Measurements from ENCODE around the gene PHF10.
"Not testable (repeated sequence)": the region's sequence is repeated elsewhere in the genome, so short reads cannot be mapped to it uniquely, and the experiment has no call there.

The PHF10 gene

DNA sequence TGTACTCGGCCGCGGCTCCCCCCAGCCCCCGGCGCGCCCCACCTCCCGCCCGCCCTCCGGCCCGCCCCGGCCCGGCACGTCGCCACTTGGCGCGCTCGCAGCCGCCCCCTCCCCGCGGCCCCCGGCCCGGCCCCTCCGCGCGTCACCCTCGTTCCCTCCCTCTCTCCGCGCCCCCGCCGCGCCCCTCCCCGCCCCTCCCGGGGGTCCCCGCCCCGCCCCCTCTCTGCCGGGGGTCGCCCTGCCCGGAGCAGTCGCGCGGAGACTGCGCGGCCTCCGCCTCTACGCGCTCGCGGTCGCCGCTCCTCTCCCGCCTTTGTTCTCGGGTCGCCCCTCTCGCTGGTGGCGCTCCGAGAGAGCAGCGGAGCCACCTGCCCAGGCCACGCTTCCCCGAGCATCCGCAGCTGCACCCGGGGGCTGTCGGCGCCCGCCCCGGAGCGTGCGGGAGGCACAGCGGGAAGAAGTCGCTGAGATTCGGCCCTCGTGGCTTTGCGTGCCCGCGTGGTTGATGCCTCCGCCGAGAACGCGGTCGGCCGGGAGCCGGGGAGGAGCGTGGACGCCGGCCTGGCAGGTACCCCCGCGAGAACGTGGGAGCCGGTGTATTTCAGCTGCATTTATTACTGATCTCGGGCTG is at the start of gene PHF10:
Gene PHF10 (minus strand): TSS at position 7 of the 631 bp plus-strand sequence. CDS start 569 bp downstream, outside the sequence.
- peak; percentile 70 for DNase-seq (ENCODE audit: low read depth)

DNA sequence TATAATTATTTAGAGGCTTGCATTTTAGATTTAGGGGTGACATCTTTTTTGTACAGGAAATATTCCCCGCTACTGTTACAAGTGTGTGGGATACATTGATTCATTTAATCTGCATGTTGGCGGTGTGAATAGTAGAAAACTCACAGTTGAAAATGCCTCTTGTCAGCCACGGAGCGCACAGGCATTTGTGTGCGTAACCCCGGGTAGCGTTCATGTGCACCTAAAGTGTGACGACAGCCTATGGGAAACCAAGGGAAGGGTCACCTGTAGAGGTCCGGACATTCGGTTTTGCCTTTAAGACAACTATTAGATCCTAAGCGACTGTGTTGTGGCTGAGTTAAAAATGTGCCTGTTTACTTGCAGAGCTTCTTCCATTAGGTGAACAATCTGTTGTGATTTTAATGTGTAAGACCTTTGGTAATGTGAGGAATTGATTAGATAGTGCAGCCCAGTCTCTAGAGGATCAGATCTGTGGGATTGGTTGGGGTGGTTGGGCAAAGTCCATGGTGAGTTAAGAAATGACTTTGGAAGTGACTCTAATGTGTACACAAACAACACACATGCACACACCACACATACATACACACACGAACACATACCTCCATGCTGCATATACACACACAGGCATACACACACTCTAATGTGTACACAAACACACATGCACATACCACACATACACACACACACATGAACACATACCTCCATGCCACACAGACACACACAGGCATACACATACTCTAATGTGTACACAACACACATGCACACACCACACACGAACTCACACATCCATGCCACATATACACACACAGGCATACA is 42.8 kb upstream of the PHF10 start:
- no peak for DNase-seq (ENCODE audit: low read depth)

DNA sequence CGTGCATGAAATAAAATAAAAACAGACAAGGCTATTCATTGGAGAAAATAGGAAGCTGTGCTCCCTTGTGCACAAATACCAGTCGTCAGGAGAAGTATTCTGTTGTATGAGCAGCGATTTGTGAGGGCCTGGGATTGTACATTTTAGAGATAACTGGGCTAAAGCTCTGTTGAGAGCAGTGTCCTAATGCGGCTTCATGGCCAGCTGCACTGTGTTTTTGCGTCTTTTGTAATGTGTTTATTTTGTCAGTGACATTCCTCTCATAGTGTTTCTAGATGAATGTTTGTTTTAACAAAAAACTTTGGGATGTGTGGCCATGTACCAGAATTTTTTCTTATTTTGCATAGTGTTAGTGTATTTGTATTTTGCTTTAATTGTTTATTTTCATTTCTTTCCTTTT is 41.9 kb upstream of the PHF10 start:
- DNase-seq (ENCODE audit: low read depth) = no peak

DNA sequence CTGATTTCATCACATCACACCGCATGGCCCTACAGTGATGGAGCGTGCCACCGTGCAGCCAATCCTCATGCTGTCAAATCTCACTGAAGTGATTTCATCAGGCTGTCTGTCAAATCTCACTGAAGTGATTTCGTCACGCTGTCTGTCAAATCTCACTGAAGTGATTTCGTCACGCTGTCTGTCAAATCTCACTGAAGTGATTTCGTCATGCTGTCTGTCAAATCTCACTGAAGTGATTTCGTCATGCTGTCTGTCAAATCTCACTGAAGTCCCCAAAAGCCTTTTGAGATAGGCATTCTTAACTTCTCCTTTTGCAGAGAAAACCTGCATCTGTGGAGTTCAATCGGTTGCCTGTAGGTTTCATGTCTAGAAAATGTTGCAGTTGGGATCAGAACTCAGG is 41.5 kb upstream of the PHF10 start:
- DNase-seq (ENCODE audit: low read depth) = not testable (repeated sequence)

DNA sequence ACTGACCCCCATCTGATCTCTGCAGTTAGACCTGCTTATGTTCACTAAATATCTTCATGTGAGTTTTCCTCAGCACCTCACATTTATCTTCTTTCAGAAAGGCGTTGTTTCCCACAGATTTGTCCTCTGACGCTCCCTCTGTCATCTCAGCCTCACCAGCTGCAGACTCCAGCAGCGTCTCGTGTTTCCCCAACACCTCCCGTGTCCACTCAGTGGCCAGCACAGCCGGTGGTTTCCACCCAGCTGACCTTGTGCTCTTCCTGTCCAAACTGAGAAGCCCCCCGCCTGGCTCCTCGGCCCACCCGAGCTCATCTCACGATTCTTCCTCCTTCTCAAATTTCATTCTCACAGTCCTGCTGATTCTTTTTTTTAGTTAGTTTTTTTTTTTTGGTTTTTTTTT is 39.6 kb upstream of the PHF10 start:
- no peak for DNase-seq (ENCODE audit: low read depth)

DNA sequence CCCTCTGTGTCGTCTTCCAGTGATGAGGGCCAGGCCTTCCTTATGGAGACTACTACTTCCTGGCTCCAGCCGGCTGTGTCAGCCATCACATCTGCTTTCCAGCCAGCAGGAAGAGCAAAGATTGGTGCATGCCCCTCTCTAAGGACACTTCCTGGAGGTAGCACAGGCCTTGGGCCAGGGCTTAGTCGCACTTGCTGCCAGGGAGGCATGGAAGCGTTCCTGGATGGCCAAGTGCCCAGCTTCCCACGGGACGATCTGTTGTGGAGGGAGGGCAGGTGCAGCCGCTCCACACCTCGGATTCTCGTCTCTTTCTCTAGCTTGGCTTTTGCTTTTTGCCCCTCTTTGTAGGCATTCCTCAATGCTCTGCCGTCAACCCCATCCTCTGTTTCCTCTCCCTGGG is 39.0 kb upstream of the PHF10 start:
- no peak for DNase-seq (ENCODE audit: low read depth)

DNA sequence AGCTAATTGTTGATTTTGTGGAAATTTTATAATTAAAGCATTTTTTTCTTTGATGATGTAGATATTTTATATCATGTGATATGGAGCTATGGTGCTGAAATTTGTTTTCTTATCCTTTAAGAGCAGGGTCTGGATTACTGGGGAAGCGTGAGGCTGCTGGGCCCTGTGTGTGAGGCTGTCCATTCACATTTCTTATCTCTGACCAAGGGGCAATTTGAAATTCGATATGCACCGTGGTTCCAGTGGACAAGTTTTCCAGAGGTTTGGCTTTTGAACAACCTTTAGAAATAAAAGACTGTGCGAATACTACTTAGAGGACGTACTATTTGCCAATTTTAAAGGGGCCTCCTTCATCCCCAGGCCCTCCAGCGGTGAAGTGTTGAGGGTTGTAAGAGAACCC is 30.9 kb upstream of the PHF10 start:
- DNase-seq (ENCODE audit: low read depth) = no peak

DNA sequence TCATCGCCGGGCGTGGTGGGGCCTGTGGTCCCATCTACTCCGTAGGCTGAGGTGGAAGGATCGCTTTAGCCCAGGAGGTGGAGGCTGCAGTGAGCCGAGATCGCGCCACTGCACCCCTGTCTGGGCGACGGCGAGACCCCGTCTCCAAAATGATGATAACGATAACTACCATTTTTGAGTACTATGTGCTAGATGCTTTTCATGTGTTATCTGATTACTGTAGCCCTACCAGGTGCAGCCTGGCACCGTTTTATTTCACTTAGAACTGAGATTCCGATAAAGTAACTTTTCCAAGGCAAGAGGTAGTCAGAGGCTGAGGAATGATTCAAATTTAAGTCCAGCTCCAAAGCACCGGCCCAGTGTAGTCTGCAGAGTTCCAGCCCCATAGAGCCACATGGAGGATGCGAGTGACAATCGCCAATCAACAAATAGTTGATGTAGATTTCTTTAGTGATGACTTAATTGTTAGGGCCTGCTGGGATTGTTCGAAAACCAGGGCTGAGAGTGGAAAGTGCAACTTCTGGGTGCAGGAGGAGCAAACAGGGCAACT is 27.8 kb upstream of the PHF10 start:
- no peak for DNase-seq (ENCODE audit: low read depth)

DNA sequence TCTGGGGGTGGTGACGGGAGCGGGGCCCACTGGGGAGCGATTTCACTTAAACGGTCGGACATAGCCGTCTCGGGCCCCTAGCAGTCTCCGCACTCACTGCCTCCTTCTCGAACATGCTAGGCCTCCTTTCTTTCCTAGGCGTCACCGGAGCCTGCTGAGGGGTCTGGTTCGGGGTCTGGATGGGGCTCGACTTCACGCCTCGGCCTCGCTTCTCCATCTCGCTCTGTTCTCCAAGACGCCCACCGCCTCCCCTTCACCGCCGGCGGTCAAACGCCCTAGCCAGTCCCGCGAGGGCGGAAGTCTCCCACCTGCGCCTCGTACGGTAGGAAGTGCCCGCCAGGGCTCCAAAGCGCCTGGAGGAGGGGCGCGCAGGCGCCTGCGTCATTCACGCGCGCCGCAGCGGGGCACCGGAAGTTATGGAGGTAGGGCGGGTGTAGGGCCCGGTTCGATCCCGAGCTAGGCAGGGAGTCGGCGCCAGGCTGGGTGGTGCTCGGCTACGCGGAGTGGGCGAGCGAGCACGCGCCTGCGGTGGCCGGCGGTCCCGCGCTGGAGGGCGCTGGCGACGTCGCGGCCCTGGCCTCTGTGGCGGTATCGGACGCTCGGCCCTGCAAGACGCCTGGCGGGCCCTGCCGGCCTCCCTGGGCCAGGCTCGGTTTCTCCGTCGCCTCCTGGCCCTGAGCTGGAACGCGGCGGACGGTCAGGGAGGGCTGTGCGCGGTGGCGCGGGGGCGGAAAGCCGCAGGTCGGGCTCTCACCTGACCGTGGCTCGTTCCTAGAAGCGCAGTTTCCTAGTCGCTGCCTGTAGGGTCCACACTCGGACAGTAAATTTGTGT is 27.2 kb upstream of the PHF10 start, which contains the start of the genes DYNLT2 and ERMARD:
Gene DYNLT2 (minus strand): TSS at position 331 of the 832 bp plus-strand sequence. CDS start 114 bp downstream, at position 217.
Gene ERMARD (plus strand): TSS at position 381 of the 832 bp plus-strand sequence. CDS start 36 bp downstream, at position 417.
- peak; percentile 94 for DNase-seq (ENCODE audit: low read depth)

DNA sequence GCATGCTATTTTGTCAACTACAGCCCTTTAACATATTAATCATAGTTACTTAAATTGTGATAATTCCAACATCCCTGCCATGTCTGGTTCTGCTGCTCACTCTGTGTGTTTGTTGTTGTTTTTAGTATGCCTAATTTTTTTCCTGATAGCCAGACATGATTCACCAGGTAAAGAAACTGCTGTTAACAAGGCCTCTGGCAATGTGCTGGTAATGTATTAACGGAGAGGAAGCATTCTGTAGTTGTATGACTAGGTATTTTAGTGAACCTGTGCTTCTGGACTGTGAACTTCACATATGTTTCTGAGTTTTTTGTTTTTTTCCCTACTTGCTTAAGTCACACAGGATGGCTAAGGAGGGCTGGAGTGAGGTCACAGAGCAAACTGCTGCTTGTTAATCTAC is 22.3 kb upstream of the PHF10 start:
- DNase-seq (ENCODE audit: low read depth) = no peak

DNA sequence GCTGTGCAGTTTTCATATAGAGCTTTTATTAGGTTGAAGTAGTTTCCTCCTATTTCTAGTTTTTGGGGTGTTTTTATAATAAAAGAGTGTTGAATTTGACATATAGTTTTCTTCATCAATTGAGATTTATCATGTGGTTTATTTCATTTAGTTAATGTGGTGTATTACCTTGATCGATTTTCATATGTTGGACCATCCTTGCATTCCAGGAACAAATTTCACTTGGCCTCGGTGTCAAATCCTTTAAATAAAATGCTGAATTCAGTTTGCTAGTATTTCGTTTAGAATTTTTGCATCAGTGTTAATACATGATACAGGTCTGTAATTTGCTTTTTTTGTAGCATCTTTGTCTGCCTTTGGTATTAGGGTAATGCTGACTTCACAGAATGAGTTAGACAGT is 21.1 kb upstream of the PHF10 start:
- no peak for DNase-seq (ENCODE audit: low read depth)

DNA sequence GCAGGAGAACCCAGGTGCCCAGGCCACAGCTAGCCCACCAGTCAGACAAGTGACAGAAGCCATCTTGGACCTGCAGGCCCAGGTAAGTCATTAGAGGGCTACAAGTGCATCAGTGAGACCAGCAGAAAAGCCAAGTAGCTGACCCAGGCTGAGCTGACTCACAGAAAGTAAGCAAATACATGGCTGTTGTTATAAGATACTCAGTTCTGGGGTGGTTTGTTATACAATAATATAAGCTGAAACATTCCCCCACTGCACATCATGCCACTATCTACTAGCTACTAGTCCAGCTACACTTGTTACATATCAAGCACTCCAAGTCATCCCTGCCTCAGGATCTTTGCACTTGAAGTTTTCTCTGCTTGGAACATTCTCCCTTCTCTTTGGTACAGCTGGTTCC is 17.0 kb upstream of the PHF10 start:
- DNase-seq (ENCODE audit: low read depth) = no peak

DNA sequence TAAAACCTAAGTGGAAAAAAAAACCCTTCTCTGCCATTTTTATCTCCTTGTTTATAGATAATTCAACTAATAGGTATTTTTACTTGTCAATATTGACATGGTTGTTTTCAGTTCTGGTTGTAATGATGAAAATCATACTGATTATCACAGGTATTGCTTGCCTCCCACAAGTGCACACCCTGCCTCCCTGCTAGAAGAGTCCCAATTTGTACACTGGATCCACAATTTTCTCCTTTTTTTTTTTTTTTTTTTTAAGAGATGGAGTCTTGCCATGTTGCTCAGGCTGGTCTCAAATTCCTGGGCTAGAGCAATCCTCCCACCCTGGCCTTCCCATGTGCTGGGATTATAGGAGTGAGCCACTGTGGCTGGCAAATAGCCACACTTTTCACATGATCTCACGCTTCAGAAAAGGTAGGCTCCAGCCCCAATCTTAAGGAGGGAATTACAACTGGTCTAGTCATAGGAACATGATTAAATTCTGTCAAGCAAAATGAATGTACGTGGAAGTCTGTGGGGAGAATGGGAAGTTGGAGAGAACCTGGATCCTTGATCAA is 14.8 kb upstream of the PHF10 start:
- no peak for DNase-seq (ENCODE audit: low read depth)

DNA sequence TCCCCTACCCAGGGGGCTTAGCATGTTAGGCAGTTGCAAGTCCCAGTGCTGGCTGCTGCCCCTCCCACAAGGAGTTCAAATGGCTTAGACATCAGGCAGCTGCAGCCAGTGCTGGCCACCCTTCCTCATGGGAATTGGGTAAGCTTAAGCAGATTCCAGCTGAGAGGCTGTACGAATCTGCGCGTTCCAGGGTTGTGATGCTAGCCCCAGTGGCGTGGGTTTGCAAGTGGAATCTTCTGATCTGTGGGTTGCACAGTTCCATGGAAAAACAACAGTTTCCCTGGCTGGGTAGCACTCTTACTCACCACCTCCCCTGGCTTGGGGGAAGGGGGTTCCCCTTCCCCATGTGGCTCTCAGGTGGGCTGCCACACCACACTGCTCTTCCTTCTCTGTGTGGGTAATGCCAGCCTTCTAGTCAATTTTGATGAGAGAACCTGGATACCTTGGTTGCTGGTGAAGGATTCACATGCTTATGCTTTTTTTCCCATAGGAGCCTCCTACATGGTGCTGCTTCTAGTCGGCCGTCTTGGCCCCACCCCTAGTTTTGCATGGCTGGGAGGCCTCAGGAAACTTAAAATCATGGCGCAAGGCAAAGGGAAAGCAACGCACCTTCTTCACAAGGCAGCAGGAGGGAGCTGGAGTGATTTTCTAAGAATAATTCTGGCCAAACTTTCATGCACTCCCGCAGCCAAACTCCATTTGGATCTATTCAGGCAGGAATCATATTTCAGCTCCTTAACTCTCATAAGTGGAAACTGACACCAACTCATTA is 14.1 kb upstream of the PHF10 start:
- no peak for DNase-seq (ENCODE audit: low read depth)

DNA sequence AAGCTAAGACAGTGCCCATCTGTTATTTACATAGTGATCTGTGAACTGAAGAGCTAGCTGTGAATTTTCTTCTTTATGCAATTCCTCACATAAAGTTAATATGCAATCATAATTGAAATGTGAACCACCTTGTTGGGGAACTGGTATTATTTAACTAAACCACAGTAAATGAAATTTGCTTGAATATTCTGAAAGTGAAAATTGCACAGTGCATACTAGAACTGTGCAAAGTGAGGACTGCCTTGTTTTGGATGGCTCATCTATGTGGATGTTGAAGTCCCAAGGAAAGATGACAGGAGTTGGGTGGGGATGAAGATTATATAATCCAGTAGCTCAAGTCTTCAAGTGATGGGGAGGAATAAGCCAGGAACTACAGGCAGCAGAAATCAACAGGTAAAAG is 5.7 kb upstream of the PHF10 start:
- DNase-seq (ENCODE audit: low read depth) = no peak

DNA sequence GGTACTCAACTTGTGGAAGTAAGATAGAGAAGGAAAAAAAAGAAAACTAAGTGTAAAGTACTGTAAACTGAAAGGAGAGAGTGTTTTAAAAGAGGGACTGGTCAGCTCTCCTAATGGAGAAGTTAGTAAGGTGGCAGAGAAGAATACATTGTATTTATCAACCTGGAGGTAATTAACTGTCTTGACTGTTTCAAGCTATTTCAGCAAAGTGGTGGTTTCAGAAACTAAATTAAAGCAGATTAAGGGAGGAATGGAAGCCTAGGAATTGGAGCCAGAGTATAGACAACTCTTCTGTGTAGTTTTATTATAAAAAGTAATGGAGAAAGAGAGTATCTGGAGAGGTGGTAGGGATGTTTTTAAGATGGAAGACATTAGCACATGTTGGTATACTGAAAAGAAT is 2.7 kb upstream of the PHF10 start:
- no peak for DNase-seq (ENCODE audit: low read depth)

DNA sequence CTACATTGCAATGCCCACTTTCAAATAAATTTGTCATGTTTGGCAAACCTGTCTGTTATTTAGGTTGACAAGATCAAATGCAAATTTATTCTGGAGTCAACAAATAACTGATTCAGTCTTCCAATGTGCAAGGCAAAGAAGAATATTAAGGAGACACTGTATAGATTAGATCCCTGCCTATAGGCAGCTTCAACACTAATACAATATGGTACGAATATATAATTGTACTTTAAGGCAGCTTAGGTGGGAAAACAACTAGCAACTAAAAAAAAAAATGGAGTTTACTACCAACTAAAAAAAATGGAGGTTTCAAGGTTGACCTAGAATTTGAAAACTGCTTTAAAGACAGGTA is 1.7 kb upstream of the PHF10 start:
- no peak for DNase-seq (ENCODE audit: low read depth)

DNA sequence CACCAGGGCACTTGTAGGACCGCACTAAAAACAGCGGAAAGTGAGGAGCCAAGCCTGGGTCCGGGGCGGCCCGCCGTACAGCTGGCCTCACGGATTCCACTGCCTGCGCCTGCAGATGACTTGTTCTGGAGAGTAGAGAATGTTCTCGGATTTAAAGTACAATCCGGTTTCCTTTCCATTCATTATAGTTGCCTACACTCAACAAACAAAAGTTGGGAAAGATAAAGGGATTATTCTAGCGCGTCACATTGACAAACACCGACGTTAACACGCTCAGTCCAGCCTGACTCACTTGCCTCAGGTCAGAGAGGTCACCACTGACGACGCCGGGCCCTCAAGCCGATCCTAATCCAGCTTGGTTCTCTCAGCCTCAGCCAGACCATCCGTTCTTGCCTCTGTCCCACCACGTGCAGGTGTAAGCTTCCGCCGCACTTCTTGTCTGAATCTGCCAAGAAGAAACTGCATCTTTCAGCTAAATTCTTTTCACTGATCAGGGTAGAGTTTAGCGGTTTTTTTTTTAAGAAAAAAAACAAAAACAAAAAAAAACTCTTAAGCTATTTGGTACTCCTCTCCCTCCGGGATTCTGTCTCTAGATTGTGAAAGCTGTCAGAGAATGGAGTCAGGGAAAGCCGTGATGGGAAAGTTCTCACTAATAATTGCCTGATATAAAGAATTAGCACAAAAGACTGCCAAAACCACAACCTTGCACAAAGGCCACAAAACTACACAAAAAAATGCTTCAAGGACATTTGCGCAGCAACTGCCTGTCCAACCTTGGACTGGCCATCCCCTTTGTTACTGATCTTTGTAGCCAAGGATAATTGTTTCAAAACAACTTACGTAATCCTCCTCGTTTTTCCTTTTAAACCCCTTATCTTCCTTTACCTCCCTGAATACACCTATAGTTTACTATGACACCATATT is 1.1 kb upstream of the PHF10 start:
- DNase-seq (ENCODE audit: low read depth) = peak; percentile 11

DNA sequence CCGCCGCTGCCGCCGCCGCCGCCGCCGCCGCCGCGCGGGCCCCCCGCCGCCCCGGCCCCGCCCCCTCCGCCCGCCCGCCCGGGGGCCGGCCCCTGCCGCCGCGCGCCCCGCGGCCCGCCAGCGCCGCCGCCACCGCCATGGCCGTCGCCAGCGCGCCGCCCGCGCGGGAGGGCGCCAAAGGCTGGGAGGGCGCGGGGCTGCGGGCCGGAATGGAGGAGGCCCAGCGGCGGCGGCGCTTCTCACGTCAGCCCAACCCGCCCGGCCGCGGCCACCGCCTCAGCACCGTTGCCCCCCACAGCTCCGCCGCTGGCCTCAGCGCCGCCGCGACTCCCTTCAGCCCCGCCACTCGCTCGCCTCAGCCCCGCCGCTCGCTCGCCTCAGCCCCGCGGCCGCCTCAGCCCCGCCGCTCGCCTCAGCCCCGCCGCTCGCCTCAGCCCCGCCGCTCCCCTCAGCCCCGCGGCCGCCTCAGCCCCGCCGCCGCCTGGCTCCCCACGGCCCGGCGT is 258 bp downstream of the PHF10 start:
- DNase-seq (ENCODE audit: low read depth) = peak; percentile 15

Data from activated T-cell treated with anti-CD3 and anti-CD28 coated beads for 24 hours (primary cell).